WTC11 (cell line): Measurements from ENCODE around the gene KCNIP1. TPM values are rescaled to one million over a fixed set of nuclear protein-coding genes. Genes with fewer than 3 reads are reported as not detected.
A peak's percentile ranks its signal among the peaks of the same experiment; 100 is the strongest.

ENCODE experiments used
- ATF3 ChIP-seq: sonication (generic); formaldehyde crosslinking; conservative IDR thresholded peaks from 2 replicates; pipeline ENCODE4 v1.8.1; 2022; ENCODE audit warnings: mild to moderate bottlenecking, missing genetic modification reagents
- E2F1 ChIP-seq: sonication (generic); formaldehyde crosslinking; IDR thresholded peaks from 2 replicates; pipeline ENCODE4 v1.8.0; 2022; ENCODE audit warnings: mild to moderate bottlenecking, missing genetic modification reagents
- E2F4 ChIP-seq: sonication (generic); formaldehyde crosslinking; IDR thresholded peaks from 2 replicates; pipeline ENCODE4 v1.8.1; 2022; ENCODE audit warnings: low read depth, mild to moderate bottlenecking, moderate library complexity, missing genetic modification reagents, borderline replicate concordance
- E2F5 ChIP-seq: sonication (generic); formaldehyde crosslinking; IDR thresholded peaks from 2 replicates; pipeline ENCODE4 v1.8.1; 2022; ENCODE audit warnings: mild to moderate bottlenecking, moderate library complexity, missing genetic modification reagents
- ELF4 ChIP-seq: sonication (generic); formaldehyde crosslinking; IDR thresholded peaks from 2 replicates; pipeline ENCODE4 v1.8.1; 2022; ENCODE audit warnings: low read depth, mild to moderate bottlenecking, moderate library complexity, missing genetic modification reagents
- EMX1 ChIP-seq: fragments of 250-450 bp; sonication (Bioruptor Pico); IDR thresholded peaks from 2 replicates; pipeline ENCODE4 v1.8.0; 2021; ENCODE audit warnings: mild to moderate bottlenecking
- ERG ChIP-seq: fragments of 250-450 bp; sonication (Bioruptor Pico); IDR thresholded peaks from 2 replicates; pipeline ENCODE4 v1.8.0; 2021; ENCODE audit warnings: mild to moderate bottlenecking
- FOXP1 ChIP-seq: sonication (generic); formaldehyde crosslinking; IDR thresholded peaks from 2 replicates; pipeline ENCODE4 v1.8.0; 2022; ENCODE audit warnings: missing genetic modification reagents, mild to moderate bottlenecking, moderate library complexity, borderline replicate concordance
- GRHL2 ChIP-seq: fragments of 250-450 bp; sonication (Bioruptor Pico); IDR thresholded peaks from 2 replicates; pipeline ENCODE4 v1.8.0; 2022; ENCODE audit warnings: mild to moderate bottlenecking, moderate library complexity; ENCODE audit not compliant: insufficient replicate concordance, severe bottlenecking
- JAZF1 ChIP-seq: fragments of 250-450 bp; sonication (Bioruptor Pico); IDR thresholded peaks from 2 replicates; pipeline ENCODE4 v1.9.0; 2021; ENCODE audit warnings: moderate library complexity, mild to moderate bottlenecking, inconsistent platforms
- MYBL2 ChIP-seq: sonication (generic); formaldehyde crosslinking; IDR thresholded peaks from 2 replicates; pipeline ENCODE4 v1.8.1; 2023; ENCODE audit warnings: mild to moderate bottlenecking, moderate library complexity, missing genetic modification reagents
- NR1H2 ChIP-seq: sonication (generic); formaldehyde crosslinking; IDR thresholded peaks from 2 replicates; pipeline ENCODE4 v1.9.0; 2021; ENCODE audit warnings: mild to moderate bottlenecking, moderate library complexity, missing genetic modification reagents
- NR3C1 ChIP-seq: sonication (generic); formaldehyde crosslinking; conservative IDR thresholded peaks from 2 replicates; pipeline ENCODE4 v1.8.1; 2023; ENCODE audit warnings: low read depth, mild to moderate bottlenecking, missing genetic modification reagents
- PRDM15 ChIP-seq: sonication (generic); formaldehyde crosslinking; IDR thresholded peaks from 2 replicates; pipeline ENCODE4 v1.8.0; 2022; ENCODE audit warnings: missing genetic modification reagents
- PREB ChIP-seq: sonication (generic); formaldehyde crosslinking; IDR thresholded peaks from 2 replicates; pipeline ENCODE4 v1.8.1; 2022; ENCODE audit warnings: mild to moderate bottlenecking, missing genetic modification reagents, moderate library complexity, borderline replicate concordance
- RELA ChIP-seq: sonication (generic); formaldehyde crosslinking; IDR thresholded peaks from 2 replicates; pipeline ENCODE4 v1.8.1; 2022; ENCODE audit warnings: missing genetic modification reagents, mild to moderate bottlenecking, borderline replicate concordance
- SMAD3 ChIP-seq: sonication (generic); formaldehyde crosslinking; IDR thresholded peaks from 2 replicates; pipeline ENCODE4 v1.8.0; 2022; ENCODE audit warnings: missing genetic modification reagents, mild to moderate bottlenecking, borderline replicate concordance
- SMAD4 ChIP-seq: sonication (generic); formaldehyde crosslinking; IDR thresholded peaks from 2 replicates; pipeline ENCODE4 v1.8.0; 2022; ENCODE audit warnings: mild to moderate bottlenecking, missing genetic modification reagents
- SOX15 ChIP-seq: fragments of 250-450 bp; sonication (Bioruptor Pico); IDR thresholded peaks from 2 replicates; pipeline ENCODE4 v1.9.0; 2021; ENCODE audit warnings: mild to moderate bottlenecking
- SP1 ChIP-seq: sonication (generic); formaldehyde crosslinking; conservative IDR thresholded peaks from 2 replicates; pipeline ENCODE4 v1.8.1; 2022; ENCODE audit warnings: missing genetic modification reagents
- TCF7 ChIP-seq: sonication (generic); formaldehyde crosslinking; IDR thresholded peaks from 2 replicates; pipeline ENCODE4 v1.8.0; 2022; ENCODE audit warnings: mild to moderate bottlenecking, low read depth, missing genetic modification reagents, moderate library complexity
- TEAD4 ChIP-seq: sonication (generic); formaldehyde crosslinking; IDR thresholded peaks from 2 replicates; pipeline ENCODE4 v1.8.0; 2022; ENCODE audit warnings: mild to moderate bottlenecking, missing genetic modification reagents
- TP53 ChIP-seq: sonication (generic); formaldehyde crosslinking; IDR thresholded peaks from 2 replicates; pipeline ENCODE4 v1.8.1; 2023; ENCODE audit warnings: mild to moderate bottlenecking, missing genetic modification reagents
- ZNF121 ChIP-seq: sonication (generic); formaldehyde crosslinking; IDR thresholded peaks from 2 replicates; pipeline ENCODE4 v1.8.0; 2023; ENCODE audit warnings: missing genetic modification reagents
- ZNF532 ChIP-seq: fragments of 250-450 bp; sonication (Bioruptor Pico); IDR thresholded peaks from 2 replicates; pipeline ENCODE4 v1.9.0; 2021; ENCODE audit warnings: mild to moderate bottlenecking, borderline replicate concordance
- ZNF671 ChIP-seq: fragments of 250-450 bp; sonication (Bioruptor Pico); IDR thresholded peaks from 2 replicates; pipeline ENCODE4 v1.8.0; 2021; ENCODE audit warnings: mild to moderate bottlenecking
- total RNA-seq: library from RNA; stranded (reverse); gene quantifications from 3 replicates; pipeline ENCODE4 v1.2.3, GENCODE V29; 2021

The KCNIP1 gene
- total RNA-seq, 1 experiment from 2014 or later = 0.59 TPM

- TF ChIP-seq E2F1 (CRISPR knock-in tag) (peak; percentile 69; the same call in 1 of the 2 replicates), ERG (CRISPR knock-in tag) (no peak), E2F5 (CRISPR knock-in tag) (peak; percentile 85), FOXP1 (CRISPR knock-in tag) (peak; percentile 90), RELA (CRISPR knock-in tag) (no peak), TP53 (CRISPR knock-in tag) (peak; percentile 83), PRDM15 (CRISPR knock-in tag) (no peak), JAZF1 (CRISPR knock-in tag) (no peak), NR3C1 (CRISPR knock-in tag) (peak; percentile 76; the same call in 1 of the 2 replicates), NR1H2 (CRISPR knock-in tag) (no peak), ZNF671 (CRISPR knock-in tag) (no peak), SP1 (CRISPR knock-in tag) (peak; percentile 55; the same call in 1 of the 2 replicates), ATF3 (no peak), EMX1 (CRISPR knock-in tag) (no peak), SMAD3 (peak; percentile 97), PREB (CRISPR knock-in tag) (no peak), MYBL2 (CRISPR knock-in tag) (peak; percentile 68; the same call in 1 of the 2 replicates), ZNF532 (CRISPR knock-in tag) (no peak), SOX15 (no peak), E2F4 (CRISPR knock-in tag) (0 out of 2 replicates have a peak, but pooled peaks have one; percentile 66), ELF4 (CRISPR knock-in tag) (no peak), TEAD4 (CRISPR knock-in tag) (peak; percentile 70; the same call in 1 of the 2 replicates), SMAD4 (CRISPR knock-in tag) (0 out of 2 replicates have a peak, but pooled peaks have one; percentile 69), GRHL2 (CRISPR knock-in tag) (no peak), TCF7 (0 out of 2 replicates have a peak, but pooled peaks have one; percentile 51), ZNF121 (no peak)
Measured at GRCh38 chr5:170681013-170681433, 177.2 kb downstream of the KCNIP1 start (continued).
